Activated T-cell treated with anti-CD3 and anti-CD28 coated beads, Interleukin-2, amount 50 U/mL, for 4 hours (primary cell): ENCODE results near the gene SOX10. TPM values are rescaled to one million over a fixed set of nuclear protein-coding genes. Genes with fewer than 3 reads are reported as not detected.

Experiments
- ATAC-seq, 2 donors: fragments of 200-7000 bp; cut with Tn5 transposase; one replicate each; pipeline ENCODE4 v1.10.0; 2021
- DNase-seq: peaks from one replicate; pipeline ENCODE4 v3.0.0-alpha.2; 2020
- H3K27me3 Mint-ChIP-seq: one replicate; pipeline ENCODE4 v1.8.0; 2021; ENCODE audit warnings: low read depth, mixed read lengths
- H3K36me3 Mint-ChIP-seq: one replicate; pipeline ENCODE4 v1.8.0; 2022; ENCODE audit warnings: mixed read lengths; ENCODE audit not compliant: insufficient read depth
- H3K4me1 Mint-ChIP-seq: one replicate; pipeline ENCODE4 v1.8.0; 2021; ENCODE audit warnings: low read depth, mixed read lengths
- H3K4me3 Mint-ChIP-seq: one replicate; pipeline ENCODE4 v1.8.0; 2021; ENCODE audit warnings: mild to moderate bottlenecking, moderate library complexity, mixed read lengths
- H3K9me3 Mint-ChIP-seq: one replicate; pipeline ENCODE4 v1.8.0; 2021; ENCODE audit warnings: mixed read lengths
- total RNA-seq, 3 donors: library from RNA; stranded (reverse); gene quantifications; one replicate each; pipeline ENCODE4 v1.2.1, GENCODE V29; 2021

The SOX10 gene
- total RNA-seq, 3 donors from 2014 or later: not detected

GRCh38 chr22:37926771-37927636 is 57.4 kb downstream of the SOX10 start:
- DNase-seq (no peak), ATAC-seq (no peak)
- H3K36me3 Mint-ChIP-seq: peaks cover 3% of the 10 kb centered on the region
- no peaks in the 10 kb centered on the region for H3K9me3 Mint-ChIP-seq
- no peak overlapping the region for H3K4me3 Mint-ChIP-seq
- no peaks in the 10 kb centered on the region for H3K27me3 Mint-ChIP-seq
- no peaks in the 10 kb centered on the region for H3K4me1 Mint-ChIP-seq

GRCh38 chr22:37926358-37926757 is 58.0 kb downstream of the SOX10 start:
- ATAC-seq (no peak), DNase-seq (no peak)
- Mint-ChIP-seq H3K9me3 (no peaks in the 10 kb centered on the region), H3K4me3 (no peak overlapping the region), H3K27me3 (no peaks in the 10 kb centered on the region), H3K36me3 (peaks cover 3% of the 10 kb centered on the region), H3K4me1 (no peaks in the 10 kb centered on the region)

GRCh38 chr22:37925767-37926166 is 58.6 kb downstream of the SOX10 start:
- H3K27me3 Mint-ChIP-seq: no peaks in the 10 kb centered on the region
- peaks cover 3% of the 10 kb centered on the region for H3K36me3 Mint-ChIP-seq
- no peak for ATAC-seq
- H3K9me3 Mint-ChIP-seq: no peaks in the 10 kb centered on the region
- H3K4me3 Mint-ChIP-seq: no peak overlapping the region
- H3K4me1 Mint-ChIP-seq: no peaks in the 10 kb centered on the region
- DNase-seq: no peak

- no peaks in the 10 kb centered on the region for H3K27me3 Mint-ChIP-seq
- H3K36me3 Mint-ChIP-seq: peaks cover 3% of the 10 kb centered on the region
Observed at GRCh38 chr22:37925330-37925729, 59.0 kb downstream of the SOX10 start.

GRCh38 chr22:37924386-37925065 is 59.8 kb downstream of the SOX10 start:
- no peak for DNase-seq
- no peak overlapping the region for H3K4me3 Mint-ChIP-seq
- H3K9me3 Mint-ChIP-seq: no peaks in the 10 kb centered on the region
- no peaks in the 10 kb centered on the region for H3K27me3 Mint-ChIP-seq
- H3K4me1 Mint-ChIP-seq: peaks cover 5% of the 10 kb centered on the region
- no peak for ATAC-seq
- H3K36me3 Mint-ChIP-seq: peaks cover 3% of the 10 kb centered on the region

More at GRCh38 chr22:37925330-37925729, 59.0 kb downstream of the SOX10 start:
- peaks cover under 1% of the 10 kb centered on the region for H3K4me1 Mint-ChIP-seq
- no peak for DNase-seq
- no peak for ATAC-seq
- no peaks in the 10 kb centered on the region for H3K9me3 Mint-ChIP-seq
- H3K4me3 Mint-ChIP-seq: no peak overlapping the region

GRCh38 chr22:37923927-37924326 is 60.4 kb downstream of the SOX10 start:
- H3K27me3 Mint-ChIP-seq: no peaks in the 10 kb centered on the region
- H3K36me3 Mint-ChIP-seq: peaks cover 3% of the 10 kb centered on the region
- no peak overlapping the region for H3K4me3 Mint-ChIP-seq
- peaks cover 5% of the 10 kb centered on the region for H3K4me1 Mint-ChIP-seq
- no peaks in the 10 kb centered on the region for H3K9me3 Mint-ChIP-seq
- ATAC-seq (no peak), DNase-seq (no peak)

Other genes starting within 250 kb of the SOX10 start
- 10 to 100 TPM in 1 of 3 donors, 1 to 10 TPM in 2; 6.5 to 12.3 (median 8.6) TPM for gene GCAT, start 176.6 kb downstream of the SOX10 start, total RNA-seq
- not detected for gene GALR3, start 161.2 kb downstream of the SOX10 start, total RNA-seq
- gene ANKRD54, start 140.2 kb downstream of the SOX10 start, total RNA-seq: 10 to 100 TPM; 28.0 to 30.4 (median 29.7) TPM
- gene EIF3L, start 135.1 kb downstream of the SOX10 start, total RNA-seq: 100 to 1,000 TPM; 448 to 518 (median 461) TPM
- gene MICALL1, start 78.3 kb downstream of the SOX10 start, total RNA-seq: 10 to 100 TPM; 16.0 to 16.2 (median 16.0) TPM
- under 1 TPM in 1 of 3 donors, not detected in 2; 0.46 TPM for gene C22orf23, start 31.0 kb downstream of the SOX10 start, total RNA-seq
- gene POLR2F, start 30.9 kb downstream of the SOX10 start, total RNA-seq: 100 to 1,000 TPM; 155 to 176 (median 163) TPM
- 10 to 100 TPM; 21.7 to 24.2 (median 23.1) TPM for gene PICK1, start 72.8 kb upstream of the SOX10 start, total RNA-seq
- not detected for gene SLC16A8, start 99.6 kb upstream of the SOX10 start, total RNA-seq
- gene BAIAP2L2, start 126.1 kb upstream of the SOX10 start, total RNA-seq: under 1 TPM; 0.32 to 0.43 (median 0.38) TPM
- 10 to 100 TPM; 18.1 to 29.8 (median 22.0) TPM for gene PLA2G6, start 197.3 kb upstream of the SOX10 start, total RNA-seq
- gene MAFF, start 217.4 kb upstream of the SOX10 start, total RNA-seq: 10 to 100 TPM in 2 of 3 donors, 1 to 10 TPM in 1; 8.9 to 12.2 (median 10.7) TPM